GM21528 (cell line): Measurements from ENCODE around the gene ZNF624.
"Not testable (repeated sequence)": the region's sequence is repeated elsewhere in the genome, so short reads cannot be mapped to it uniquely, and the experiment has no call there.

Experiments used
- ATAC-seq: cut with Tn5 transposase; IDR thresholded peaks from one replicate; pipeline ENCODE4 v1.9.1; 2021; ENCODE audit warnings: mild to moderate bottlenecking, moderate library complexity; ENCODE audit not compliant: unreplicated experiment, low FRiP score

Gene ZNF624

GRCh38 chr17:16653367-16654041 lies at the start of gene ZNF624:
Gene ZNF624, minus strand, starts transcription at chr17:16653850.
- peak; percentile 93 for ATAC-seq

- not testable (repeated sequence) for ATAC-seq
These were observed 44.0 kb upstream of the ZNF624 start for GRCh38 chr17:16697603-16698002.

- ATAC-seq: not testable (repeated sequence)
These were observed 36.8 kb upstream of the ZNF624 start for GRCh38 chr17:16690447-16690846.

DNA sequence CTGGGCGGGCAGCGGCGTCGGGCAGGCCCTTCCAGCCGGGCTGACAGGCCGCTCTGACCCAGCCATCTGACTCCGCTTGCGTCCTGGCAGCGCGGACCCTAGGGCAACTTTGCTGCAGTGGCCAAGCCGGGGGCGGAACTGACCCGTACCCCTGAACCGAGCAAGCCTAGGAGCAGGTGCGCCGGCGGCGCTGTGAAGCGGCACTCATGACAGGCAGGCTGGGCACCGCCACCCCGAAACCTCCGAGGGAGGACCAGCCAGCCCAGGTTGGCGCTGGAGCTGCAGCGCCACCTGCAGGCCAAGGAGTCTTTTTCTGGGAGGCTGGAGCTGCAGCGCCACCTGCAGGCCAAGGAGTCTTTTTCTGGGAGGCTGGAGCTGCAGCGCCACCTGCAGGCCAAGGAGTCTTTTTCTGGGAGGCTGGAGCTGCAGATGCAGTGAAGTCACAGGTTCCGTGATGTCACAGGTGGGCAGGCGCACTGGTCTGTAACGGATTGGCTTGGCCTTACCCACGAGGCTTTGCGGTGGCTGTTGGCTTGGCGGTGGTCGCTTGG lies 36.2 kb upstream of the ZNF624 start, which contains the start of gene CCDC144A:
TSS of gene CCDC144A (plus strand) at position 511 of the 551 bp plus-strand sequence. CDS start 160 bp downstream, outside the sequence.
- not testable (repeated sequence) for ATAC-seq

DNA sequence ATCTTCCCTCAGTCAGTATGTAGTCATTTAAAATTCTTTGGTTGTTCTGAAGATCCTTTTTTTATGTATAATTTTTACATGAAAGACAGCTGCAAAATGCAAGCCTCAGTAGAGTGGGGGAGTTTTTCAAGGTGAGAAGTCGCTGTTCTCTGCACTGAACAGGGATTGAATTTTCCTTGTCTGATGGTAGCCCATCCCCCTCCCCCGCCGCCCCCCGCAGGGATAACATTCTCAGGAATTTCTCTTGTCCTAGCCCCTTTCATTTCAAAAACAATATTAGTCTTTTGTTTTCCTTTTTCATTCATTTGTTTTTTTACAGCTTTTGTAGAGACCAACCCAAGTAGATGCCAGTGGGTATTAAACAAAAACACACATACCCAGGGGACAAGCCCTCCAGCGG lies 33.5 kb upstream of the ZNF624 start:
- ATAC-seq: not testable (repeated sequence)

DNA sequence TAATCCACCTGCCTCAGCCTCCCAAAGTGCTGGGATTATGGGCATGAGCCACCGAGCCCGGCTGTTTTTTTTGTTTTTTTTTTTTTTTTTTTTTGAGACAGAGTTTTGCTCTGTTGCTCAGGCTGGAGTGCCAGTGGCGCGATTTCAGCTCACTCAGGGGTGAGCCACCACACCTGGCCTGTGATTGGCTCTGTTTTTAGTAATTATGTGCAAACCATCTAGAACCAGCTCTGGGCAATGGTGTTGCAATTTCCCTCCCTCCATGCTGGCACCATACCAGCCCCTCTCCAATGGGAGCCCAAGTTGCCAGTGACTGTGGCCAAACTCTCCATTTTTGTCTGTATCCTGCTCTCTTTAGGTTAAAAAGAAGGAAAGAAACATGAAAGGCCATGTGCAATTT lies 32.4 kb upstream of the ZNF624 start:
- not testable (repeated sequence) for ATAC-seq

- ATAC-seq: not testable (repeated sequence)
These were observed 29.9 kb upstream of the ZNF624 start for GRCh38 chr17:16683290-16684138.

DNA sequence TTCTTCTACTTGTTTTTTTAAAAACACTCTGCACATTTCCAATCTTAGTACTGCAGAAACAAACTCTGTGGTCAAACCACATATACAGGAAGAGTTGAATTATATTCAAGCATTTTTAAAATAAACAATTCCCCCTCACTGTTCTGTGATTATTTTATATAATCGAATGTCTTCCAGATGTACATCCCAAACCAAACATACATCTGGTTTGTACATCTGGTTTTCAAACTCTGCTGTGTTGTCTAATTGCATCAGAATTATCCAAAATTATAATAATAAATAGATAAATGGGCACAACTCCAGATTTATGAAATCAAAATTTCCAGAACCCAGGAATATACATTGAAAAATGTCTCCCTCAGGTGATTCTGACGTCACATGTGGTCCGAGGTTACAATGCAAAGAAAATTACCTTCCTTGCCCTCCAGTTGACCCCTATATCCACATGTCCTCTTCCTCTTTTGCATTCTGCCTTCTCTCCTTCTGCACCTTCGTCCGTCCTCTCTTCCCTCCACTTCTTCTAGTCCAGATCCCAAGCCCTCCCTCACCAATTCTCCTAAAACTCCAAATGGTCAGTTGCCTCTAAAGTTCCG lies 23.1 kb upstream of the ZNF624 start:
- ATAC-seq: no peak

GRCh38 chr17:16666907-16667636 lies 13.4 kb upstream of the ZNF624 start:
- not testable (repeated sequence) for ATAC-seq

DNA sequence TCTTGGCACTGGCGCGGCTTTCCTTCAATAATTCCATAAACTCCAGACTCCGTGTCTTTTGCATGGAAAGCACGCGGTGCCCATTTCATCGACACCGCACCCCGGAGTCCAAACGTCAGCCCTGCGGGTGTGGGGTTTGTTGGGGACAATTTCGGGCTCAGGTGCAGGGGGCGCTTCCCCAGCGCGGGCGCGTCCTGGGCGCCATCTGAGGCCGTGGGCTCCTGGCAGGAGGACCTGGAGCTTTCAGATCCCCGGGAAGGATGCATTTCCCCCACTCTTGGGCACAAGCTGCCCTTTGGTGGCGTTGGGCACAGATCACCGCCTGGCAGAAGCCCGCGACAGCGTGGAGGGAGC lies 12.9 kb upstream of the ZNF624 start:
- not testable (repeated sequence) for ATAC-seq

DNA sequence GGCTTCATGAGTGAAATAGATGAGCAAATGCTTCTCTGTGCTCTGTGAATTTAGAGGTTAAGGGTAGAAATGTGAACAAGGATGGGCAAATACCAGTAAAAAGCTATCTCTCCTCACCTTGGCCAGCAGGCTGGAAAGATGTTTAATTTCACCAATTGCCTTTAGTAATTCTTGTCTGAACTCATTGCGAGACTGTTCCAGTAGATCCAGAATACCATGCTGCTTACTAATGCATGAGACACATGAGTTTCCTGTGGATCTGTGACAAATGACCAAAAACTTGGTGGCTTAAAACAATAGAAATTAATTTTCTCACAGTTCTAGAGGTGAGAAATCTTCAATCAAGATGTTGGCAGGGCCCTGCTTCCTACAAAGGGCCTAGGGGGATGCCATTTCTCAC lies 9.3 kb upstream of the ZNF624 start:
- ATAC-seq: no peak

- ATAC-seq: no peak
These were observed 7.6 kb upstream of the ZNF624 start for GRCh38 chr17:16661217-16661616.

GRCh38 chr17:16652847-16653366 lies 743 bp downstream of the ZNF624 start:
- ATAC-seq: no peak

- ATAC-seq: no peak
These were observed 1.4 kb downstream of the ZNF624 start for GRCh38 chr17:16652252-16652651.

DNA sequence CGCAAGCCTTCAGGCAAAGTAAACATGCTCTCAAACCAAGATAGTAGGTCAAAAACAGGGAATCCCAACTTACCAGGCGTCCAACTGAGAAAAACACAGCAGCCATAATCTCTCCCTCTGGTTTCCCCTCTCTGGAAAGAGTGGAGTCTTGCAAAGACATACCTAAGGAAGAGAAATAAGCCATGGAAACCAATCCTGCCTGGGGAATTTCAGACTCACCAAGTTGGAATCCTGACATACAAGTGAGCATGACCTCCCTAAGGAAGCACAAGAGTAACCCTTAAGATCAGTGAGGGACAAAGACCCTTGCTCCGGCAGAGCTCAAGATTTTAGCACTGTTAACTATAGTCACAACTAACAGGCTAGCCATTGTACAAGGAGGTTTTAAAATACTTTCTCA lies 4.1 kb downstream of the ZNF624 start:
- no peak for ATAC-seq

- no peak for ATAC-seq
These were observed 14.2 kb downstream of the ZNF624 start for GRCh38 chr17:16639438-16639837.

GRCh38 chr17:16623282-16623681 lies 30.4 kb downstream of the ZNF624 start:
- ATAC-seq: no peak

- ATAC-seq: no peak
These were observed 30.9 kb downstream of the ZNF624 start for GRCh38 chr17:16622540-16623277.

- no peak for ATAC-seq
These were observed 36.1 kb downstream of the ZNF624 start for GRCh38 chr17:16617481-16618060.
